HG03060 (cell line): Measurements from ENCODE around the gene LRCH1.

Experiments used
- ATAC-seq: cut with Tn5 transposase; IDR thresholded peaks from one replicate; pipeline ENCODE4 v1.9.1; 2021; ENCODE audit warnings: low read depth, moderate number of reproducible peaks; ENCODE audit not compliant: unreplicated experiment

Gene LRCH1

DNA sequence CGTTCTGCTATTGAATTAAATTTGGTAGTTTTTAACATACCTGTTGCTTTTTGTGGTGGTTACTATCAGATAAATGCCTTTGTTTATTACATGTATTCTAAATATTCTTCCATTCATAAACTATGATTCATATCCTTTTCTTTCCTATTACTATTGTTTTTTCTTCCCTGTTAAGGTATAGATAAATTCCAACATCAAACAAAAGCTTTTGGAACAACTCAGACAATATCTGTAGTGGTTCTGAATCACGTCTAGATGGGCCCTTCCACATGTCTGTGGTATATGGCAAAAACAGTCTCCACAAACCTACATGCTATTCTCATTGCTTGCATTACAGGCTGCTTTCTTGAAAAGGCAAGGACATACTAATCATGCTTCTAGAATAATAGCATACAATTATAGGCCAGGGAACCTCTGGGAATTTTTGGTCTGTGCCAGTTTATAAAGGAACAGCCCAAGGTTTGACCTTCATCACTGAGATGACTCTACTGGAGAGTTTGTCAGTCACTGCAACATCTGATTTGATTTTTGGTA, 6.4 kb downstream of the LRCH1 start:
- no peak for ATAC-seq

DNA sequence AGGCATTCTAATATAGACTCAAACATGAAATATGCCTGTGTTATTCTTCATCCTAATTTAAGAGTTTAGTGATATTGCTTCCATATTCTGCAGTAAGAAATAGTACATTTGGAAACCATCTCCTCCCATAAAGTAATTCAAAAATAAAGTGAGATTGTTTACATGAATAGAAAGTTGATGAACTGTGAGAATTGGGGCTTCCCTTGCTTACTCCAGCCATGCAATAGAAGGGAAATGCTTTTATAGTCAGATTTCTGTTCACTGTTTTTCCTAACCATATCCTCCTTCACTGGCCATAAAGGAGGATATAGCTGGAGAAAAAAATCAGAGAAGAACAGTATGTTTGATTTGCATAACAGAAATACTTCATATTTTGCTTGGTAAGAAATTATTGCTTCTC, 7.8 kb downstream of the LRCH1 start:
- no peak for ATAC-seq

- no peak for ATAC-seq
Measured at GRCh38 chr13:46561286-46561685, 8.3 kb downstream of the LRCH1 start.

- no peak for ATAC-seq
Measured at GRCh38 chr13:46561691-46562090, 8.7 kb downstream of the LRCH1 start.

DNA sequence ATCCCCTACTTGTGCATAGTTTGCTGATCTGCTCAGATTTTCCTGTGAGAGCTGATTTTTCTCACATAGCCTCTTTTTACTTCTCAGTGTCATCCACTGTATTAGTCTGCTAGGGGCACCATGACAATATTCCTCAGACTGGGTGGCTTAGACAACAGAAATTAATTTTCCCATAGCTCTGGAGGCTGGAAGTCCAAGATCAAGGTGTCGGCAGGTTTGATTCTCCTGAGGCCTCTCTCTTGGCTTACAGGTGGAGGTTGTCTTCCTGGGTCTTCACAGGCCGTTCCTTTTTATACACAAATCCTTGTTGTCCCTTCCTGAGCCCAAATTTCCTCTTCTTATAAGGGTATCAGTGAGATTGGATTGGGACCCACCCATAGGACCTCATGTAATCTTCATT, 9.2 kb downstream of the LRCH1 start:
- no peak for ATAC-seq

DNA sequence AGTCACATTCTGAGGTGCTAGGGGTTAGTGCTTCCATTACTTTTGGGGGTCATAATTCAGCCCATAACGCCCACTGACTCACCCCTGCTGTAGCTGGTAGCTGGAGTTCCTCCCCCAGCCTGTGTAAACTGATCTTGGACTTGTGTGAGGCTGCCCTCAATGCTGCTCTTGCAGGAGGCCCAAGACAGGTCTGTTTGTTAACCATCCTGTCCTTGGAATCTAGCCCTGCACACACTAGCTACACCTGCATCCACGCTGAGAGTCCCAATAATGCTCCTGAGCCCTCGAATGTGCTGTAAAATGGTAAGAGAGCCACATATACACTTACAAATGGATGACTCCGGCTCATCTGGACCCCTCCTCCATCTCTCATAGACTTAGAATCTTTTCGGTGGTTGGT, 9.6 kb downstream of the LRCH1 start:
- ATAC-seq, result no peak

- ATAC-seq, result no peak
Measured at GRCh38 chr13:46565808-46566750, 13.1 kb downstream of the LRCH1 start.

DNA sequence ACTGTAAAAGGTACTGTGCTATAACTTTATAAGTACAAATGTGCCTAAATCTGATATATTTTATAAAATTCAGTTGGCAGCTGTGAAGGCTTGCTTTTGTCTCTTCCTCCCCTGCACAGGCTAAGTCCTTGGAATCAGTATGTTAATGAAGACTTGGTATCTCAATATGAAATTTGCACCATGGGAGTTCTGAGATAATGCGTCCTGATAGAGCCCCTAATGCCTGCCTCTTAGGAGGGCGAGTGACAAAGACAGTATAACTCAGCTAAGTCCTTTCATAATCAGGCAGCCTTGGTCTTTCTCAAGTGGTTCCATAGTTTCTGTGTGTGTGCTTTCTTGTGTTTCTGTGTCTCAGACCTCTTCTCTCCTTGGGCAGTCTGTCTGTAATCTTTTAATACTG, 14.7 kb downstream of the LRCH1 start:
- ATAC-seq, result no peak

- no peak for ATAC-seq
Measured at GRCh38 chr13:46569456-46569855, 16.5 kb downstream of the LRCH1 start.

GRCh38 chr13:46570273-46570672, 17.3 kb downstream of the LRCH1 start:
- ATAC-seq, result no peak

- peak; percentile 30 for ATAC-seq
Measured at GRCh38 chr13:46571189-46571908, 18.4 kb downstream of the LRCH1 start.

DNA sequence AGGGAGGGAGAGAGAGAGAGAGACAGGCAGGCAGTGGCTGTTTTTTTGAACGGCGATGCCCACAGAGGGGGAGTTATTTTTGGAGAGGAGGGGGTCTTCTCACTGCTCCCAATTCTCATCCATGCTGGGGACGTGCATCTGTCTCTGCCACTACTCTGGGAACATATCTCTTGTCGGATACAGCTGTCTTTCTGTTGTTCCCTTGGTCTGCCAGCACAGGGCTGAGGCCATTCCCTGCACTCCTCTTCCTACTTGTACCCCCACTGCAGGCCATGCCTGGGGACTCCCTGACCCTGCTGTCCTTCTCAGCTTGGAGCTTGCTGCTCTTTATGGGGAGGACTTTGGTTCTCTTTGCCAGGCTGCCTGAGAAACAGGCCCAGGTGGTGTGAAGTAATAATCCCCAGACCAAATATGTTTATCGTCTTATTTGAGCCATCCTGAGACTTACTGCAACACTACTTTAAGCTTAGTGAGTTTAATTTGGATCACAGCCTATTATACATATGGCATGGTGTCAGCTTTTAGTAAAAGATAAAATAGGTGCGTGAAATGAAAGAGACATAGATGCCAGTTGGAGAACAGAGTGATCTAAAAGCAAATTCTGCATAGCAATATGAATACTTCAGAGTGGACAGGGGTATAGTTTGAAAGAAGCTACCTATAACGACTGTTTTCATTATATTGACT, 19.1 kb downstream of the LRCH1 start:
- ATAC-seq, result no peak

- no peak for ATAC-seq
Measured at GRCh38 chr13:46572752-46573431, 19.9 kb downstream of the LRCH1 start.

DNA sequence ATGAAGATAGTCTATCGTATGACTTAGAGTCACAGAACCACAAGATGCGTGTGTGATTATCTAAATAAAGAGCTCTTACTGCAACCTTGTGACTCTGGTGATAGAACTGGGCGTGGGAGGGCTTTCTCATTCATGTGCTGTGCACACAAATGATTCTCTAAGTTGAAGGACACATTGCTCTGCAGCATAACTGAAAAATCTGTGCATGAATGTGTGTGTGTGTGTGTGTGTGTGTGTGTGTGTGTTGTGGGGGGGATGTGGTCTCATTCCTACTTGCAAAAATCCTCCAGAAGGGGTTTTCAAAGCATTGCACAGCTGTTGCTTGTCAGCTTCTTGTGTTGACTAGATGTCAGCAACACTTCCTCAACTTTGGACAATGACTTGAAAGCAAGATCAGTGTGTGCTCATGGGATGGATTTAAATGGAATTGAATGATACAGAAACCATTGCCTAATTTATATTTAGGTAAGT, 22.4 kb downstream of the LRCH1 start:
- ATAC-seq, result peak; percentile 37

- no peak for ATAC-seq
Measured at GRCh38 chr13:46575818-46576221, 22.9 kb downstream of the LRCH1 start.

- ATAC-seq, result no peak
Measured at GRCh38 chr13:46576762-46577161, 23.8 kb downstream of the LRCH1 start.

- ATAC-seq, result no peak
Measured at GRCh38 chr13:46577696-46578589, 25.0 kb downstream of the LRCH1 start.

DNA sequence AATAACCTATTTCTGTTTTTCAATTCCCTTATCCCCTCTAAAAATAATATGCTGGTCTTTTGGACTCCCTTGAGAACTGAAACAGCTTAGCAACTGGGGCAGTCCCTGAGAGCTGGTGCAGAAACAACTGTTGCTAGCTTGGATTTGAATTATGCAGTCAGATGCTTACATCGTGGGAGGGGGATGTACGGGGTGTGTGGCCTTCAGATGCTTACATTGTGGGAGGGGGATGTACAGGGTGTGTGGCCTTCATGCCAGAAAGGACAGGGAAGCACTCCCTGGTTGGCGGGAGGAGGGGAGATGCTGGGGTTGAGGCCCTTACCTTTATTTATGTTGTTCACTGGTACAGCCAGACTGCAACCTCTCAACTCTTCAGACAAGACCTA, 25.6 kb downstream of the LRCH1 start:
- ATAC-seq, result no peak

- no peak for ATAC-seq
Measured at GRCh38 chr13:46580362-46580839, 27.4 kb downstream of the LRCH1 start.
